Measurements from ENCODE around the gene PCDHA2. TPM values are rescaled to one million over a fixed set of nuclear protein-coding genes. Genes with fewer than 3 reads are reported as not detected.

The PCDHA2 gene
- total and polyA plus RNA-seq, 2 of the 4 experiments (the other 2 are of a cell fraction), result not detected

DNA sequence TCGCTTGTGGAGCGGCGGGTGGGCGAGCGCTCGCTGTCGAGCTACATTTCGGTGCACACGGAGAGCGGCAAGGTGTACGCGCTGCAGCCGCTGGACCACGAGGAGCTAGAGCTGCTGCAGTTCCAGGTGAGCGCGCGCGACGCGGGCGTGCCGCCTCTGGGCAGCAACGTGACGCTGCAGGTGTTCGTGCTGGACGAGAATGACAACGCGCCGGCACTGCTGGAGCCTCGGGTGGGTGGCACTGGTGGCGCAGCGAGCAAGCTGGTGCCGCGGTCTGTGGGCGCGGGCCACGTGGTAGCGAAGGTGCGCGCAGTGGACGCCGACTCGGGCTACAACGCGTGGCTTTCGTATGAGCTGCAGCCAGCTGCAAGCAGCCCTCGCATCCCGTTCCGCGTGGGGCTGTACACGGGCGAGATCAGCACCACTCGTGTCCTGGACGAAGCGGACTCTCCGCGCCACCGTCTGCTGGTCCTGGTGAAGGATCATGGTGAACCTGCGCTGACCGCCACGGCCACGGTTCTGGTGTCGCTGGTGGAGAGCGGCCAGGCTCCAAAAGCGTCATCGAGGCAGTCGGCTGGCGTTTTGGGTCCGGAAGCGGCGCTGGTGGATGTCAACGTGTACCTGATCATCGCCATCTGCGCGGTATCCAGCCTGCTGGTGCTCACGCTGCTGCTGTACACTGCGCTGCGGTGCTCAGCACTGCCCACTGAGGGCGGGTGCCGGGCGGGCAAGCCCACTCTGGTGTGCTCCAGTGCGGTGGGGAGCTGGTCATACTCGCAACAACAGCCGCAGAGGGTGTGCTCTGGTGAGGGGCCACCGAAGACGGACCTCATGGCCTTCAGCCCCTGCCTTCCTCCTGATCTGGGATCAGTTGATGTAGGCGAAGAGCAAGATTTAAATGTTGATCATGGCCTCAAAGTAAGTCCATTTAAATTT is 48.4 kb downstream of the PCDHA2 start:
- no peak for ATAC-seq (ENCODE audit: low read depth)
- CTCF ChIA-PET, result no interaction called here
- H3K79me1 ChIP-seq (ENCODE audit: low read depth in 1 of 2, low read length in 2 of 2), result no peaks in the 10 kb centered on the region

More for the DNA sequence above, 48.4 kb downstream of the PCDHA2 start:
- no peak overlapping the region for H3K23ac ChIP-seq (ENCODE audit: low read depth, low read length)
- no peaks in the 10 kb centered on the region for H3K27me3 ChIP-seq (ENCODE audit: control insufficient read depth, insufficient read depth, low read length)
- H4K5ac ChIP-seq (ENCODE audit: low read depth, low read length), result no peak overlapping the region
- no peak overlapping the region for H3K18ac ChIP-seq (ENCODE audit: low read depth, low read length)
- no peak overlapping the region for H4K8ac ChIP-seq (ENCODE audit: low read depth in 2 of 2, low read length in 2 of 2)
- no peak overlapping the region for H2AFZ ChIP-seq (replicated peaks; ENCODE audit: low read length, poor library complexity)
- no peak overlapping the region for H2AK9ac ChIP-seq (replicated peaks; ENCODE audit: low read depth, low read length, poor library complexity)
- H3K36me3 ChIP-seq (ENCODE audit: control insufficient read depth, insufficient read depth, low read length), result no peaks in the 10 kb centered on the region
- H2BK5ac ChIP-seq (ENCODE audit: low read depth, low read length, poor library complexity, severe bottlenecking), result no peak overlapping the region
- POLR2A ChIA-PET (ENCODE audit: unreplicated experiment), result no interaction called here
- H3K4me3 ChIP-seq (ENCODE audit: insufficient read depth, low read depth, low read length), result no peak overlapping the region
- no peak overlapping the region for H3K56ac ChIP-seq (ENCODE audit: extremely low read depth, insufficient read depth, low read length)
- intact Hi-C loops (cut with micrococcal nuclease), result no loop called here
- in situ Hi-C loops (cut with MboI; ENCODE audit: low sequenced_read_pairs), result no loop called here
- WGBS, 2 experiments (ENCODE audit: extremely low coverage in 2 of 2, insufficient read length in 1 of 2), result 53% methylated on average over 48 of the region's 87 CpGs; no CpG with 5 or more reads in 1 of the 2 experiments
- no peaks in the 10 kb centered on the region for H3K9me1 ChIP-seq (ENCODE audit: insufficient read depth, low read length)
- no peak overlapping the region for H2AK5ac ChIP-seq (ENCODE audit: low read depth, low read length)
- H3K14ac ChIP-seq (replicated peaks; ENCODE audit: low read depth, low read length), result no peak overlapping the region
- no TSS peak for BruUV-seq (replicated peaks)
- no peaks in the 10 kb centered on the region for H3K4me1 ChIP-seq (ENCODE audit: control insufficient read depth, insufficient read depth, low read length)
- no peak overlapping the region for H2BK120ac ChIP-seq (ENCODE audit: low read depth, low read length)
- peaks cover 14% of the 10 kb centered on the region for H3K9me3 ChIP-seq (ENCODE audit: control insufficient read depth, insufficient read depth, low read length)
- dilution Hi-C loops (cut with HindIII; ENCODE audit: low sequenced_read_pairs, unreplicated experiment), result no loop called here
- no peak overlapping the region for H3K9ac ChIP-seq (ENCODE audit: low read depth, low read length)
- H4K20me1 ChIP-seq (ENCODE audit: insufficient read depth, low read length), result no peaks in the 10 kb centered on the region
- H2BK15ac ChIP-seq (ENCODE audit: low read depth, low read length), result no peak overlapping the region
- H3K27ac ChIP-seq (ENCODE audit: insufficient read depth, low read length), result no peak overlapping the region
- TF ChIP-seq MAZ (IDR thresholded peaks at IDR 0.05; ENCODE audit: borderline replicate concordance, low read depth, low read length), result no peak
- TF ChIP-seq, protein P1, sequence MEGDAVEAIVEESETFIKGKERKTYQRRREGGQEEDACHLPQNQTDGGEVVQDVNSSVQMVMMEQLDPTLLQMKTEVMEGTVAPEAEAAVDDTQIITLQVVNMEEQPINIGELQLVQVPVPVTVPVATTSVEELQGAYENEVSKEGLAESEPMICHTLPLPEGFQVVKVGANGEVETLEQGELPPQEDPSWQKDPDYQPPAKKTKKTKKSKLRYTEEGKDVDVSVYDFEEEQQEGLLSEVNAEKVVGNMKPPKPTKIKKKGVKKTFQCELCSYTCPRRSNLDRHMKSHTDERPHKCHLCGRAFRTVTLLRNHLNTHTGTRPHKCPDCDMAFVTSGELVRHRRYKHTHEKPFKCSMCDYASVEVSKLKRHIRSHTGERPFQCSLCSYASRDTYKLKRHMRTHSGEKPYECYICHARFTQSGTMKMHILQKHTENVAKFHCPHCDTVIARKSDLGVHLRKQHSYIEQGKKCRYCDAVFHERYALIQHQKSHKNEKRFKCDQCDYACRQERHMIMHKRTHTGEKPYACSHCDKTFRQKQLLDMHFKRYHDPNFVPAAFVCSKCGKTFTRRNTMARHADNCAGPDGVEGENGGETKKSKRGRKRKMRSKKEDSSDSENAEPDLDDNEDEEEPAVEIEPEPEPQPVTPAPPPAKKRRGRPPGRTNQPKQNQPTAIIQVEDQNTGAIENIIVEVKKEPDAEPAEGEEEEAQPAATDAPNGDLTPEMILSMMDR (conservative IDR thresholded peaks at IDR 0.05; ENCODE audit: low read depth, low read length), result no peak
- TF ChIP-seq MXI1 (IDR thresholded peaks at IDR 0.05; ENCODE audit: borderline replicate concordance, low read depth, low read length), result no peak
- no peak for TF ChIP-seq NFE2L2 (IDR thresholded peaks at IDR 0.05; ENCODE audit: low read depth, low read length)
- no peak for TF ChIP-seq RCOR1 (IDR thresholded peaks at IDR 0.05; ENCODE audit: insufficient replicate concordance, low read length)
- TF ChIP-seq, protein P2, sequence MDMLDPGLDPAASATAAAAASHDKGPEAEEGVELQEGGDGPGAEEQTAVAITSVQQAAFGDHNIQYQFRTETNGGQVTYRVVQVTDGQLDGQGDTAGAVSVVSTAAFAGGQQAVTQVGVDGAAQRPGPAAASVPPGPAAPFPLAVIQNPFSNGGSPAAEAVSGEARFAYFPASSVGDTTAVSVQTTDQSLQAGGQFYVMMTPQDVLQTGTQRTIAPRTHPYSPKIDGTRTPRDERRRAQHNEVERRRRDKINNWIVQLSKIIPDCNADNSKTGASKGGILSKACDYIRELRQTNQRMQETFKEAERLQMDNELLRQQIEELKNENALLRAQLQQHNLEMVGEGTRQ (IDR thresholded peaks at IDR 0.05; ENCODE audit: low read depth, low read length), result no peak
- no peak for TF ChIP-seq SMC3 (IDR thresholded peaks at IDR 0.05; ENCODE audit: low read depth, low read length)
- TF ChIP-seq FOS (IDR thresholded peaks at IDR 0.05; ENCODE audit: low read depth, low read length), result no peak
- no peak for TF ChIP-seq CEBPB (IDR thresholded peaks at IDR 0.05; ENCODE audit: low read depth, low read length)
- TF ChIP-seq, protein P3, sequence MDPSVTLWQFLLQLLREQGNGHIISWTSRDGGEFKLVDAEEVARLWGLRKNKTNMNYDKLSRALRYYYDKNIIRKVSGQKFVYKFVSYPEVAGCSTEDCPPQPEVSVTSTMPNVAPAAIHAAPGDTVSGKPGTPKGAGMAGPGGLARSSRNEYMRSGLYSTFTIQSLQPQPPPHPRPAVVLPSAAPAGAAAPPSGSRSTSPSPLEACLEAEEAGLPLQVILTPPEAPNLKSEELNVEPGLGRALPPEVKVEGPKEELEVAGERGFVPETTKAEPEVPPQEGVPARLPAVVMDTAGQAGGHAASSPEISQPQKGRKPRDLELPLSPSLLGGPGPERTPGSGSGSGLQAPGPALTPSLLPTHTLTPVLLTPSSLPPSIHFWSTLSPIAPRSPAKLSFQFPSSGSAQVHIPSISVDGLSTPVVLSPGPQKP (IDR thresholded peaks at IDR 0.05; ENCODE audit: borderline replicate concordance, low read depth, low read length), result no peak
- no peak for TF ChIP-seq RAD21 (IDR thresholded peaks at IDR 0.05; ENCODE audit: low read length)
- TF ChIP-seq RFX5 (IDR thresholded peaks at IDR 0.05; ENCODE audit: low read depth, low read length), result no peak
- TF ChIP-seq CHD1 (IDR thresholded peaks at IDR 0.05; ENCODE audit: low read depth, low read length), result no peak
- TF ChIP-seq MAFK (IDR thresholded peaks at IDR 0.05; ENCODE audit: low read depth, low read length), result no peak
- H4K91ac ChIP-seq (ENCODE audit: insufficient read depth, low read depth, low read length), result no peak overlapping the region
- no peak overlapping the region for H3K4ac ChIP-seq (ENCODE audit: low read depth, low read length)
- H3K4me2 ChIP-seq (ENCODE audit: low read depth, low read length), result no peak overlapping the region
- no peak overlapping the region for H2BK20ac ChIP-seq (ENCODE audit: low read depth, low read length)
- no peak for DNase-seq

All from IMR-90 (cell line).